Tibial nerve (tissue), 3 donors: ENCODE data around the gene CEP20.

Source experiments
- CTCF ChIP-seq, 5 experiments: fragments of 200-600 bp in 3 of 5; fragments of 450-650 bp in 2 of 5; sonication (generic) in 3 of 5; IDR thresholded peaks; one replicate each; pipeline ENCODE4 v1.5.1; 2016 to 2019; ENCODE audit warnings: antibody characterized with exemption in 5 of 5, mild to moderate bottlenecking in 3 of 5, moderate library complexity in 2 of 5
- POLR2A ChIP-seq, 2 donors: fragments of 450-650 bp; IDR thresholded peaks; one replicate each; pipeline ENCODE4 v1.6.1; 2017; ENCODE audit warnings: antibody characterized with exemption in 2 of 2, mild to moderate bottlenecking in 2 of 2, moderate library complexity in 2 of 2

- TF ChIP-seq CTCF (IDR thresholded peaks at IDR 0.05) (no peak), POLR2A (IDR thresholded peaks at IDR 0.05) (no peak)
These were observed 12.6 kb upstream of the CEP20 start for GRCh38 chr16:15900901-15901500.
